B cell (primary cell): ENCODE measurements around the gene KLHL18. TPM values are rescaled to one million over a fixed set of nuclear protein-coding genes. Genes with fewer than 3 reads are reported as not detected.

Experiments
- ATAC-seq: fragments of 200-7000 bp; cut with Tn5 transposase; one replicate; pipeline ENCODE4 v1.10.0; 2021; ENCODE audit warnings: low read depth, mild to moderate bottlenecking, moderate number of reproducible peaks, moderate library complexity
- CTCF ChIA-PET: fragments of 350-600 bp; sonication (Branson Sonifier 250); formaldehyde crosslinking; loops from one replicate; lab custom pipeline; 2021; ENCODE audit warnings: antibody characterized with exemption, inconsistent platforms; lab: Charles Lee
- POLR2A ChIA-PET: fragments of 350-600 bp; sonication (Branson Sonifier 250); formaldehyde crosslinking; loops from one replicate; lab custom pipeline; 2021; ENCODE audit warnings: antibody characterized with exemption; lab: Charles Lee
- DNase-seq: peaks from one replicate; pipeline ENCODE4 v3.0.0; 2013
- H2AFZ ChIP-seq: 2 replicates; pipeline ENCODE4 v1.6.1; 2012; ENCODE audit warnings: mild to moderate bottlenecking, low read depth, low read length; ENCODE audit not compliant: insufficient read depth, poor library complexity, severe bottlenecking
- H3K27ac ChIP-seq, 2 donors: 1 replicate in 1 of 2; 2 replicates in 1 of 2; pipeline ENCODE4 v1.5.1; 2012 to 2013; ENCODE audit warnings: low read length in 2 of 2, mild to moderate bottlenecking in 2 of 2, moderate library complexity in 1 of 2
- H3K27me3 ChIP-seq, 4 experiments: fragments of 200-600 bp in 1 of 4; sonication (generic) in 1 of 4; replicated peaks in 1 of 4; 1 replicate in 2 of 4; 2 replicates in 2 of 4; pipeline versions ENCODE4 v1.6.1 to v1.7.0; 2013 to 2016; ENCODE audit warnings: low read length in 3 of 4, mild to moderate bottlenecking in 2 of 4, mixed read lengths in 1 of 4, moderate library complexity in 1 of 4; ENCODE audit not compliant: insufficient read depth in 4 of 4, control insufficient read depth in 3 of 4; ENCODE audit errors: control extremely low read depth in 1 of 4
- H3K36me3 ChIP-seq, 2 experiments: replicated peaks in 1 of 2; 1 replicate in 1 of 2; 2 replicates in 1 of 2; pipeline versions ENCODE4 v1.6.1 to v1.7.1; 2013; ENCODE audit warnings: low read length in 1 of 2; ENCODE audit not compliant: insufficient read depth in 2 of 2, control insufficient read depth in 1 of 2; ENCODE audit errors: control extremely low read depth in 1 of 2, extremely low read depth in 1 of 2
- H3K4me1 ChIP-seq, 2 donors: fragments of 200-600 bp in 1 of 2; sonication (generic) in 1 of 2; 1 replicate in 1 of 2; 2 replicates in 1 of 2; pipeline versions ENCODE4 v1.5.1 to v1.6.1; 2013 to 2017; ENCODE audit warnings: low read length in 2 of 2; ENCODE audit not compliant: control insufficient read depth in 2 of 2, insufficient read depth in 2 of 2
- H3K4me2 ChIP-seq: replicated peaks from 2 replicates; pipeline ENCODE3; 2012; ENCODE audit warnings: mild to moderate bottlenecking, low read depth, low read length; ENCODE audit not compliant: poor library complexity, severe bottlenecking
- H3K4me3 ChIP-seq, 5 experiments: fragments of 200-600 bp in 1 of 5; sonication (generic) in 1 of 5; 1 replicate in 3 of 5; 2 replicates in 2 of 5; pipeline versions ENCODE4 v1.5.1 to v1.7.0; 2011 to 2016; ENCODE audit warnings: low read length in 4 of 5, mild to moderate bottlenecking in 4 of 5, low read depth in 2 of 5, control low read depth in 1 of 5, moderate library complexity in 1 of 5; ENCODE audit not compliant: insufficient read depth in 1 of 5; ENCODE audit errors: control extremely low read depth in 1 of 5, extremely low read depth in 1 of 5
- H3K79me2 ChIP-seq: fragments of 200-600 bp; sonication (generic); one replicate; pipeline ENCODE4 v1.6.0; 2016; ENCODE audit warnings: low read length; ENCODE audit not compliant: control insufficient read depth, insufficient read depth
- H3K9ac ChIP-seq: fragments of 200-600 bp; sonication (generic); 2 replicates; pipeline ENCODE4 v1.6.1; 2017; ENCODE audit warnings: mild to moderate bottlenecking, low read length, moderate library complexity
- H3K9me3 ChIP-seq, 3 donors: one replicate each; pipeline versions ENCODE4 v1.6.1 to v1.7.1; 2013; ENCODE audit warnings: low read length in 2 of 3; ENCODE audit not compliant: control insufficient read depth in 2 of 3, insufficient read depth in 1 of 3; ENCODE audit errors: control extremely low read depth in 1 of 3
- H4K20me1 ChIP-seq: 2 replicates; pipeline ENCODE4 v1.6.0; 2012; ENCODE audit warnings: mild to moderate bottlenecking, low read length; ENCODE audit not compliant: insufficient read depth, control insufficient read depth, poor library complexity, severe bottlenecking
- H3K27ac Mint-ChIP-seq: one replicate; pipeline ENCODE4 v1.8.0; 2021; ENCODE audit warnings: mixed read lengths
- H3K27me3 Mint-ChIP-seq: one replicate; pipeline ENCODE4 v1.8.0; 2021; ENCODE audit warnings: mixed read lengths
- H3K4me1 Mint-ChIP-seq: one replicate; pipeline ENCODE4 v1.8.0; 2021; ENCODE audit warnings: mixed read lengths
- H3K4me3 Mint-ChIP-seq: one replicate; pipeline ENCODE4 v1.8.0; 2021; ENCODE audit warnings: mixed read lengths
- H3K9me3 Mint-ChIP-seq: one replicate; pipeline ENCODE4 v1.8.0; 2022; ENCODE audit warnings: mixed read lengths; ENCODE audit not compliant: insufficient read depth
- EZH2 ChIP-seq: IDR thresholded peaks from 2 replicates; pipeline ENCODE4 v1.6.1; 2012; ENCODE audit warnings: borderline replicate concordance, low read depth, mild to moderate bottlenecking, moderate library complexity, low read length; ENCODE audit not compliant: insufficient read depth, poor library complexity, severe bottlenecking
- WGBS: methylation state at CpG from one replicate; pipeline ENCODE4 v1.1.5; 2013; ENCODE audit warnings: missing lambda C conversion rate; ENCODE audit not compliant: insufficient coverage; 5-methylcytosine and 5-hydroxymethylcytosine counted together
- intact Hi-C: fragments of 100-400 bp; cut with micrococcal nuclease; formaldehyde crosslinking; loops from one replicate; pipeline ENCODE4 v1.10.0; 2022
- polyA plus RNA-seq: library from polyadenylated mRNA; depleted of rRNA; stranded (reverse); fragments of >200 nt; gene quantifications from 2 replicates; pipeline ENCODE4 v1.2.3, GENCODE V29; 2012
- total RNA-seq, 2 donors: library from RNA; stranded (reverse); fragments of 120-200 nt in 1 of 2; gene quantifications; 1 replicate in 1 of 2; 2 replicates in 1 of 2; pipeline versions ENCODE4 v1.2.3 to v1.2.4, GENCODE V29; 2013 to 2022
- TF ChIP-seq, protein P1 (sequence below): fragments of 200-600 bp; IDR thresholded peaks from one replicate; pipeline ENCODE4 v1.8.0; 2022; ENCODE audit warnings: antibody characterized with exemption, mild to moderate bottlenecking

The KLHL18 gene
- total and polyA plus RNA-seq, 2 donors (not counting 1 experiment from before 2014, with no cell fraction given): 30.9 to 50.8 TPM

GRCh38 chr3:47333907-47334306, 51.2 kb downstream of the KLHL18 start:
- POLR2A ChIA-PET: no interaction called here

DNA sequence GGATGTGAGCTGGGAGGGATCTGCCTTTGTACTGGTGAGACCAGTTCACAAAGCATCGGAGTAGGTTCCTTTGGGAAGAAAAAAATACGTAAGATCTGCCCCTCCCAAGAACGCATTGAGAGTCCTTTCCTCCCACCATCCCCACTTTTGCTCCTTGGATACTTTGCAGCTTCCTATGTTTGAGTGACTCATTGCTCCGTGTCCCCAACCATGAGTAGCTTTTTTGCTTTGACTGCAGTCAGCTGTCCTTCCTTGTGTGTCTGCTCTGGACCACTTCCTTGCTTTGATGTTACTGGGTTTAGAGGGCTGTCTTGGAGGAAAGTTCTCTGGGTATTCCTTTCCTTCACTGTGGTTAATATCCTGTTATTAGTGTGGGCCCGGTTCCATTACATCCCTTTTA, 54.9 kb downstream of the KLHL18 start:
- CTCF ChIA-PET: interaction anchor here (1.0 kb wide), 1 partner anchor 14 kb away, joined by 8 read pairs; no protein-coding TSS in a partner anchor

More at GRCh38 chr3:47333907-47334306, 51.2 kb downstream of the KLHL18 start:
- CTCF ChIA-PET: interaction anchor here (0.9 to 2.8 kb wide), 2 partner anchors 10 to 168 kb away, joined by 3 to 7 read pairs; no protein-coding TSS in a partner anchor
- peaks cover 4 to 75% of the 10 kb centered on the region in 2 experiments for H3K36me3 ChIP-seq
- no peaks in the 10 kb centered on the region for H3K4me1 ChIP-seq
- TF ChIP-seq, protein P1, sequence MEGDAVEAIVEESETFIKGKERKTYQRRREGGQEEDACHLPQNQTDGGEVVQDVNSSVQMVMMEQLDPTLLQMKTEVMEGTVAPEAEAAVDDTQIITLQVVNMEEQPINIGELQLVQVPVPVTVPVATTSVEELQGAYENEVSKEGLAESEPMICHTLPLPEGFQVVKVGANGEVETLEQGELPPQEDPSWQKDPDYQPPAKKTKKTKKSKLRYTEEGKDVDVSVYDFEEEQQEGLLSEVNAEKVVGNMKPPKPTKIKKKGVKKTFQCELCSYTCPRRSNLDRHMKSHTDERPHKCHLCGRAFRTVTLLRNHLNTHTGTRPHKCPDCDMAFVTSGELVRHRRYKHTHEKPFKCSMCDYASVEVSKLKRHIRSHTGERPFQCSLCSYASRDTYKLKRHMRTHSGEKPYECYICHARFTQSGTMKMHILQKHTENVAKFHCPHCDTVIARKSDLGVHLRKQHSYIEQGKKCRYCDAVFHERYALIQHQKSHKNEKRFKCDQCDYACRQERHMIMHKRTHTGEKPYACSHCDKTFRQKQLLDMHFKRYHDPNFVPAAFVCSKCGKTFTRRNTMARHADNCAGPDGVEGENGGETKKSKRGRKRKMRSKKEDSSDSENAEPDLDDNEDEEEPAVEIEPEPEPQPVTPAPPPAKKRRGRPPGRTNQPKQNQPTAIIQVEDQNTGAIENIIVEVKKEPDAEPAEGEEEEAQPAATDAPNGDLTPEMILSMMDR: no peak
- no peak for TF ChIP-seq EZH2
- Mint-ChIP-seq H3K27me3 (no peaks in the 10 kb centered on the region), H3K4me3 (no peak overlapping the region), H3K9me3 (no peaks in the 10 kb centered on the region), H3K27ac (no peak overlapping the region), H3K4me1 (no peaks in the 10 kb centered on the region)
- H4K20me1 ChIP-seq: no peaks in the 10 kb centered on the region
- H3K27me3 ChIP-seq: no peaks in the 10 kb centered on the region
- intact Hi-C loops: no loop called here
- H3K79me2 ChIP-seq: peaks cover 3% of the 10 kb centered on the region
- ATAC-seq: no peak
- no peak overlapping the region for H3K27ac ChIP-seq
- H2AFZ ChIP-seq: no peak overlapping the region
- 94% methylated on average over 3 of the region's 3 CpGs for WGBS
- no peaks in the 10 kb centered on the region for H3K9me3 ChIP-seq
- H3K4me2 ChIP-seq: no peak overlapping the region
- no peak overlapping the region for H3K4me3 ChIP-seq
- H3K9ac ChIP-seq: no peak overlapping the region
- DNase-seq: no peak

More for the DNA sequence above, 54.9 kb downstream of the KLHL18 start:
- DNase-seq: no peak
- intact Hi-C loops: no loop called here
- TF ChIP-seq, protein P1: no peak
- no peak for TF ChIP-seq EZH2
- Histone ChIP-seq H3K4me1 (no peaks in the 10 kb centered on the region), H3K4me3 (no peak overlapping the region), H2AFZ (no peak overlapping the region), H3K79me2 (no peaks in the 10 kb centered on the region), H3K4me2 (no peak overlapping the region), H4K20me1 (no peaks in the 10 kb centered on the region), H3K27ac (no peak overlapping the region), H3K27me3 (no peaks in the 10 kb centered on the region), H3K9me3 (no peaks in the 10 kb centered on the region), H3K36me3 (peaks cover 4 to 91% of the 10 kb centered on the region in 2 experiments), H3K9ac (no peak overlapping the region)
- Mint-ChIP-seq H3K4me3 (no peak overlapping the region), H3K27me3 (no peaks in the 10 kb centered on the region), H3K9me3 (no peaks in the 10 kb centered on the region), H3K4me1 (no peaks in the 10 kb centered on the region), H3K27ac (no peak overlapping the region)
- POLR2A ChIA-PET: no interaction called here
- ATAC-seq: no peak
- 94% methylated on average over 5 of the region's 5 CpGs for WGBS
